HuH-7 (cell line): Measurements from ENCODE around the gene AASDHPPT.

Experiments used
- DNase-seq: peaks from one replicate; pipeline ENCODE4 v3.0.0; 2011; ENCODE audit warnings: low spot score

Gene AASDHPPT

GRCh38 chr11:106086850-106087249, 9.4 kb downstream of the AASDHPPT start:
- DNase-seq, result no peak

- DNase-seq, result no peak
Measured at GRCh38 chr11:106087815-106088435, 10.5 kb downstream of the AASDHPPT start.

GRCh38 chr11:106088896-106089295, 11.4 kb downstream of the AASDHPPT start:
- no peak for DNase-seq

GRCh38 chr11:106091480-106092123, 14.1 kb downstream of the AASDHPPT start:
- no peak for DNase-seq

- no peak for DNase-seq
Measured at GRCh38 chr11:106092446-106092845, 15.0 kb downstream of the AASDHPPT start.

- no peak for DNase-seq
Measured at GRCh38 chr11:106098893-106099553, 21.6 kb downstream of the AASDHPPT start.

- no peak for DNase-seq
Measured at GRCh38 chr11:106101370-106101769, 23.9 kb downstream of the AASDHPPT start.

- DNase-seq, result no peak
Measured at GRCh38 chr11:106101819-106102218, 24.4 kb downstream of the AASDHPPT start.

- no peak for DNase-seq
Measured at GRCh38 chr11:106105986-106106385, 28.5 kb downstream of the AASDHPPT start.

GRCh38 chr11:106121570-106122320, 44.3 kb downstream of the AASDHPPT start:
- no peak for DNase-seq

- no peak for DNase-seq
Measured at GRCh38 chr11:106127604-106128003, 50.1 kb downstream of the AASDHPPT start.

GRCh38 chr11:106128740-106129139, 51.3 kb downstream of the AASDHPPT start:
- no peak for DNase-seq

- DNase-seq, result no peak
Measured at GRCh38 chr11:106131998-106132397, 54.5 kb downstream of the AASDHPPT start.

- no peak for DNase-seq
Measured at GRCh38 chr11:106132582-106133354, 55.3 kb downstream of the AASDHPPT start.

GRCh38 chr11:106133529-106133928, 56.1 kb downstream of the AASDHPPT start:
- DNase-seq, result no peak

GRCh38 chr11:106137061-106137460, 59.6 kb downstream of the AASDHPPT start:
- DNase-seq, result no peak

- DNase-seq, result no peak
Measured at GRCh38 chr11:106137758-106138157, 60.3 kb downstream of the AASDHPPT start.
